GM12872 (cell line): ENCODE results near the gene LAMC1.

Source experiments
- TF ChIP-seq, protein P1 (sequence below): IDR thresholded peaks from 3 replicates; pipeline ENCODE4 v1.5.1; 2011; ENCODE audit warnings: low read depth, mild to moderate bottlenecking, low read length, moderate library complexity; ENCODE audit not compliant: insufficient read depth

The LAMC1 gene

DNA sequence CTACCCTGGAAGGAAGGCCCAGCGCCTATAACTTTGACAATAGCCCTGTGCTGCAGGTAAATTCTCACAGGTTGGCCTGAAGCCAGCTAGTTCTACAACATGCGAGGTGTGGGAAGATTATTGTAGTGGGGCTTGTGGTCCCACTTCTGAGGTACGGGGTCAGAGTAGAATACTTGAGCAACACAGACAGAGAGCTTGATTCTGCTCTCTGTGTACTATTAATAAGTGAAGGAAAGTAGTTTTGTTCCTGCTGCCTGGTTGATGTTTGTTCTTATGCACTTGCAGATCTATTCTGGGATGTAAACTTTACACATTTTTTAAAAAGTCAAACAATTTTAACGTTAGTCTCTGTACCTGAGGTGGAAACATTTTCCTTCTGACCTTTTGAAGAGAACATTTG, 80.4 kb downstream of the LAMC1 start:
- TF ChIP-seq, protein P1, sequence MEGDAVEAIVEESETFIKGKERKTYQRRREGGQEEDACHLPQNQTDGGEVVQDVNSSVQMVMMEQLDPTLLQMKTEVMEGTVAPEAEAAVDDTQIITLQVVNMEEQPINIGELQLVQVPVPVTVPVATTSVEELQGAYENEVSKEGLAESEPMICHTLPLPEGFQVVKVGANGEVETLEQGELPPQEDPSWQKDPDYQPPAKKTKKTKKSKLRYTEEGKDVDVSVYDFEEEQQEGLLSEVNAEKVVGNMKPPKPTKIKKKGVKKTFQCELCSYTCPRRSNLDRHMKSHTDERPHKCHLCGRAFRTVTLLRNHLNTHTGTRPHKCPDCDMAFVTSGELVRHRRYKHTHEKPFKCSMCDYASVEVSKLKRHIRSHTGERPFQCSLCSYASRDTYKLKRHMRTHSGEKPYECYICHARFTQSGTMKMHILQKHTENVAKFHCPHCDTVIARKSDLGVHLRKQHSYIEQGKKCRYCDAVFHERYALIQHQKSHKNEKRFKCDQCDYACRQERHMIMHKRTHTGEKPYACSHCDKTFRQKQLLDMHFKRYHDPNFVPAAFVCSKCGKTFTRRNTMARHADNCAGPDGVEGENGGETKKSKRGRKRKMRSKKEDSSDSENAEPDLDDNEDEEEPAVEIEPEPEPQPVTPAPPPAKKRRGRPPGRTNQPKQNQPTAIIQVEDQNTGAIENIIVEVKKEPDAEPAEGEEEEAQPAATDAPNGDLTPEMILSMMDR, result no peak

DNA sequence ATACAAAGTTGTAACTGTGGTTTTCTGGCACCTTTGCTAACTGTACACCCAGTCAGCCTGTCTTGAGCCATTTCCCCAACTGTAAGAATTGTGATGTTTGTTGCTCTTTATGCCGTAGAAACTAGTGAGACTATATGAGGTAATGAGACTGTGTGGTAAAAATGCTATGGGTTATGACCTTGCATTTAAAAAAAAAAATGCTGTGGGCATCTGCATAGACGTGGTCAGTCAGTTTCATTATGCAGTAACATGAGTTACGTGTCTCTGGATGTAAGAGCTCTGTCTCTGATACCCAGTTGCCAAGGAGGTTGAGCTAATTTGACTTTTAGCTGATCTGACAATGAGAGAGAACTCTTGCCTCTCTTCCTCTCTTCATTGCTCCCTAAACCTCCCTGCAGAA, 82.2 kb downstream of the LAMC1 start:
- TF ChIP-seq, protein P1, result no peak

- TF ChIP-seq, protein P1, result no peak
Observed at GRCh38 chr1:183106166-183106565, 82.9 kb downstream of the LAMC1 start.

- TF ChIP-seq, protein P1, result no peak
Observed at GRCh38 chr1:183106746-183107145, 83.5 kb downstream of the LAMC1 start.

GRCh38 chr1:183110326-183110880, 87.2 kb downstream of the LAMC1 start:
- TF ChIP-seq, protein P1, result no peak

DNA sequence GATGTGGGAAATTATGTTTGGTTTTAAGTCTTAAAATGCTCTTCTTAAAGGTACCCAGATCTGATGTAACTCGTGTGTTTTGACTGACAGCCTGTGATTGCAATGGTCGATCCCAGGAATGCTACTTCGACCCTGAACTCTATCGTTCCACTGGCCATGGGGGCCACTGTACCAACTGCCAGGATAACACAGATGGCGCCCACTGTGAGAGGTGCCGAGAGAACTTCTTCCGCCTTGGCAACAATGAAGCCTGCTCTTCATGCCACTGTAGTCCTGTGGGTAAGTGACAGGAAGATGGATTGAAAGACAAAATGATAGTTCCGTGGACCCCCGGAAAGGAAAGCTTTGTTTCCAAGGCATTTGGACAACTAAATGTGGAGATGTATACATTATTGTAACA, 91.2 kb downstream of the LAMC1 start:
- TF ChIP-seq, protein P1, result no peak

DNA sequence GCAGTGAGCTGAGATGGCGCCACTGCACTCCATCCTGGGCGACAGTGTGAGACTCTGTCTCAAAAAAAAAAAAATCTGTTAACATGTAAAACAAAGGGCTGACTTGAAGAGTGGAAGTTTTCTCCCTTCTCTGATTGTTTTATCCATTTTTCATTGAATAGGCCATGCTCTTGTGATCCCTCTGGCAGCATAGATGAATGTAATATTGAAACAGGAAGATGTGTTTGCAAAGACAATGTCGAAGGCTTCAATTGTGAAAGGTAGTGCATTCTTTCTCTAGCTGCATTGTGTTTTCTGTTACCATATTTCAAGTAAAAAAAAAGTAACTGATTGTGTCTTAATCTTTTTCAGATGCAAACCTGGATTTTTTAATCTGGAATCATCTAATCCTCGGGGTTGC, 93.2 kb downstream of the LAMC1 start:
- TF ChIP-seq, protein P1, result no peak
